GM12892 (cell line): ENCODE data around the gene DENND5B.

Experiments
- POLR2A ChIP-seq: IDR thresholded peaks from 2 replicates; pipeline ENCODE4 v1.6.1; 2011; ENCODE audit warnings: low read depth, low read length, control low read depth
- POLR2AphosphoS5 ChIP-seq: IDR thresholded peaks from 2 replicates; pipeline ENCODE4 v1.6.1; 2011; ENCODE audit warnings: low read depth, low read length, control low read depth
- TAF1 ChIP-seq: IDR thresholded peaks from 2 replicates; pipeline ENCODE4 v1.6.1; 2011; ENCODE audit warnings: low read depth, mild to moderate bottlenecking, control low read depth, low read length, borderline replicate concordance

DNA sequence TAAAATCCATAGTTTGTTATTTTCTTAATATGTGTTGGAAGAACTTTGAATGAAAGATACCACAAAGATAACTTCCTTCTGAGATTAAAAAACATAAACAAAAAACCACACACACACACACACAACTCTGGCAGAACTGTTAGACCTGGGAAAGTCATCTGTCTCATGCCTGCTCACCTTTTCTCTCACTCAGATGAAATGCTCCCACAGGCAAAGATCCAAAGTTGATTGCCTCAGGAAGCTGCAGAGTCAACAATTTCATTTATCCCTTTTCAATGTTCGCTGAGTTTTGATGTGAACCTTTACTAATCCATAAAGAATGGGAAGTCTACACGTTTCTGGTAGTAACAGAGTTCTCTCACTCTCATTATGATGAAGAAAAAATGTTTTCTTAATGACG lies 112.0 kb downstream of the DENND5B start:
- TF ChIP-seq POLR2A (no peak), POLR2AphosphoS5 (no peak), TAF1 (no peak)
